K562 (cell line): ENCODE measurements around the gene EOMES. TPM values are rescaled to one million over a fixed set of nuclear protein-coding genes. Genes with fewer than 3 reads are reported as not detected.

Experiments
- ATAC-seq: fragments of 200-7000 bp; cut with Tn5 transposase; 3 replicates; pipeline ENCODE4 v1.9.1; 2020; ENCODE audit warnings: moderate library complexity
- BruUV-seq: library from RNA; stranded (reverse); fragments of 400-500 nt; replicated peaks from 2 replicates; lab custom pipeline; 2021; lab: Mats Ljungman, UMichigan
- CTCF ChIA-PET: fragments of 300-600 bp; formaldehyde crosslinking; extraction: SDS; loops from one replicate; lab custom pipeline; 2021; ENCODE audit warnings: low intra/inter-chr PET ratio; lab: Yijun Ruan, JAX
- POLR2A ChIA-PET: fragments of 300-600, 350-650 bp; sonication (Branson Sonifier 250); formaldehyde crosslinking; extraction: SDS; loops from one replicate; lab custom pipeline; 2021; ENCODE audit warnings: antibody characterized with exemption, inconsistent platforms; lab: Yijun Ruan, JAX
- DNase-seq, 4 experiments: peaks; one replicate each; pipeline versions ENCODE4 v3.0.0 to v3.0.0-alpha.2; 2011 to 2018; ENCODE audit warnings: low spot score in 3 of 4, mixed read lengths in 3 of 4; ENCODE audit errors: extremely low read depth in 1 of 4
- FAIRE-seq: peaks from 2 replicates; lab custom pipeline; 2011; peaks lifted over from hg19 to GRCh38; lab: Jason Lieb, UNC
- H2AFZ ChIP-seq: 2 replicates; pipeline ENCODE4 v1.6.0; 2011; ENCODE audit warnings: low read depth, low read length, control low read depth, inconsistent platforms
- H3K27ac ChIP-seq: fragments of 200-600 bp; 3 replicates; pipeline ENCODE4 v1.8.0; 2011; ENCODE audit warnings: low read depth, mild to moderate bottlenecking, control low read depth, inconsistent platforms, low read length, moderate library complexity, mixed read lengths; ENCODE audit errors: extremely low read depth
- H3K27me3 ChIP-seq, 2 experiments: fragments of 300-600 bp in 1 of 2; 2 replicates in 1 of 2; 3 replicates in 1 of 2; pipeline versions ENCODE4 v1.6.0 to v1.8.0; 2011; ENCODE audit warnings: inconsistent platforms in 2 of 2, low read length in 2 of 2, mild to moderate bottlenecking in 1 of 2, mixed read lengths in 1 of 2, moderate library complexity in 1 of 2; ENCODE audit not compliant: control insufficient read depth in 2 of 2, insufficient read depth in 2 of 2
- H3K36me3 ChIP-seq: fragments of 300-600 bp; 3 replicates; pipeline ENCODE4 v1.8.0; 2011; ENCODE audit warnings: mild to moderate bottlenecking, low read length, inconsistent platforms; ENCODE audit not compliant: control insufficient read depth, insufficient read depth
- H3K4me1 ChIP-seq, 2 experiments: fragments of 200-600 bp in 1 of 2; replicated peaks in 1 of 2; 2 replicates in 1 of 2; 3 replicates in 1 of 2; pipeline versions ENCODE4 v1.5.1 to v1.8.0; 2011; ENCODE audit warnings: inconsistent platforms in 2 of 2, low read length in 2 of 2, mild to moderate bottlenecking in 1 of 2, mixed read lengths in 1 of 2, moderate library complexity in 1 of 2; ENCODE audit not compliant: control insufficient read depth in 2 of 2, insufficient read depth in 2 of 2
- H3K4me2 ChIP-seq: 2 replicates; pipeline ENCODE4 v1.6.1; 2011; ENCODE audit warnings: low read length, control low read depth, inconsistent platforms, mixed read lengths; ENCODE audit not compliant: insufficient read depth
- H3K4me3 ChIP-seq: fragments of 200-600 bp; sonication (generic), shearing (Covaris generic); 2 replicates; pipeline ENCODE4 v1.5.1; 2016; ENCODE audit warnings: control low read depth, inconsistent platforms
- H3K79me2 ChIP-seq: fragments of 200-600 bp; 3 replicates; pipeline ENCODE4 v1.8.0; 2011; ENCODE audit warnings: low read length, inconsistent platforms; ENCODE audit not compliant: control insufficient read depth, insufficient read depth
- H3K9ac ChIP-seq, 2 experiments: 2 replicates each; pipeline versions ENCODE4 v1.6.0 to v1.6.1; 2011; ENCODE audit warnings: low read depth in 2 of 2, low read length in 2 of 2, control low read depth in 1 of 2, inconsistent platforms in 1 of 2, mild to moderate bottlenecking in 1 of 2, mixed read lengths in 1 of 2; ENCODE audit not compliant: insufficient read depth in 1 of 2
- H3K9me1 ChIP-seq: one replicate; pipeline ENCODE4 v1.6.0; 2011; ENCODE audit warnings: inconsistent platforms, mild to moderate bottlenecking, low read length, moderate library complexity; ENCODE audit not compliant: control insufficient read depth, insufficient read depth
- H3K9me3 ChIP-seq: replicated peaks from 2 replicates; pipeline ENCODE4 v1.5.1; 2011; ENCODE audit warnings: low read depth, low read length, inconsistent platforms; ENCODE audit not compliant: control insufficient read depth, insufficient read depth
- H4K20me1 ChIP-seq: replicated peaks from 2 replicates; pipeline ENCODE4 v1.6.1; 2011; ENCODE audit warnings: low read length, inconsistent platforms, mixed read lengths; ENCODE audit not compliant: control insufficient read depth, insufficient read depth
- EP300 ChIP-seq: IDR thresholded peaks from 2 replicates; pipeline ENCODE4 v1.6.1; 2012; ENCODE audit warnings: low read length, improper control_type of control experiment
- JUNB ChIP-seq: fragments of 450-650 bp; formaldehyde crosslinking; conservative IDR thresholded peaks from 2 replicates; pipeline ENCODE4 v1.4.0; 2020; ENCODE audit warnings: mild to moderate bottlenecking
- KLF10 ChIP-seq: fragments of 250-450 bp; sonication (Bioruptor Pico); IDR thresholded peaks from 2 replicates; pipeline ENCODE4 v1.6.1; 2021; ENCODE audit warnings: matching md5 sums
- L3MBTL2 ChIP-seq: fragments of 450-650 bp; IDR thresholded peaks from 2 replicates; pipeline ENCODE4 v1.6.1; 2016; ENCODE audit warnings: mild to moderate bottlenecking, moderate library complexity
- NFATC3 ChIP-seq: fragments of 450-650 bp; IDR thresholded peaks from 2 replicates; pipeline ENCODE4 v1.6.1; 2017; ENCODE audit warnings: mild to moderate bottlenecking
- SP1 ChIP-seq: sonication (generic); formaldehyde crosslinking; IDR thresholded peaks from 2 replicates; pipeline ENCODE4 v1.8.1; 2022; ENCODE audit warnings: mild to moderate bottlenecking, missing genetic modification reagents
- ZNF239 ChIP-seq: fragments of 250-450 bp; sonication (Bioruptor Pico); IDR thresholded peaks from 2 replicates; pipeline ENCODE4 v1.4.0; 2020; ENCODE audit warnings: mild to moderate bottlenecking
- in situ Hi-C: fragments of 300-500 bp; cut with MboI; formaldehyde crosslinking; loops from 4 replicates; pipeline ENCODE4 v1.15.0; 2018; ENCODE audit warnings: inconsistent platforms, mixed read lengths
- intact Hi-C: fragments of 100-400 bp; cut with micrococcal nuclease; formaldehyde crosslinking; loops from 2 replicates; pipeline ENCODE4 v1.14.2; 2022
- polyA plus RNA-seq, 8 experiments: library from polyadenylated mRNA; depleted of rRNA in 4 of 8; stranded (reverse) in 5 of 8; unstranded in 3 of 8; fragments of >200 nt; fragmentation: Nextera tagmentation in 2 of 8; fragmentation: Illumina TruSeq in 1 of 8; extraction: Ambion mirVana in 2 of 8; extraction: Trizol in 1 of 8; gene quantifications; 2 replicates each; pipeline versions ENCODE4 v1.2.1 to v1.2.3, GENCODE V29; 2011 to 2014; ENCODE audit warnings: inconsistent platforms in 1 of 8, missing spikeins in 1 of 8
- total RNA-seq, 7 experiments: library from RNA; depleted of rRNA in 6 of 7; stranded (reverse); fragments of >200 nt in 6 of 7; fragmentation: Illumina TruSeq in 2 of 7; extraction: Trizol in 2 of 7; gene quantifications; 2 replicates each; pipeline versions ENCODE4 v1.2.1 to v1.2.3, GENCODE V29; 2011 to 2021; ENCODE audit warnings: low replicate concordance in 1 of 7
- TF ChIP-seq, protein P1 (sequence below): fragments of 200-800 bp; sonication (Bioruptor generic); IDR thresholded peaks from 2 replicates; pipeline ENCODE4 v1.6.1; 2017; ENCODE audit warnings: missing genetic modification characterization, missing compliant biosample characterization
- TF ChIP-seq, protein P2 (sequence below): fragments of 250-450 bp; sonication (Bioruptor Pico); IDR thresholded peaks from 2 replicates; pipeline ENCODE4 v1.5.0; 2020; ENCODE audit warnings: mild to moderate bottlenecking, borderline replicate concordance

EOMES gene
- total and polyA plus RNA-seq, 9 of the 15 experiments (the other 6 are each of a cell fraction or from before 2014, with no cell fraction given): 0.07 TPM; not detected in 8

DNA sequence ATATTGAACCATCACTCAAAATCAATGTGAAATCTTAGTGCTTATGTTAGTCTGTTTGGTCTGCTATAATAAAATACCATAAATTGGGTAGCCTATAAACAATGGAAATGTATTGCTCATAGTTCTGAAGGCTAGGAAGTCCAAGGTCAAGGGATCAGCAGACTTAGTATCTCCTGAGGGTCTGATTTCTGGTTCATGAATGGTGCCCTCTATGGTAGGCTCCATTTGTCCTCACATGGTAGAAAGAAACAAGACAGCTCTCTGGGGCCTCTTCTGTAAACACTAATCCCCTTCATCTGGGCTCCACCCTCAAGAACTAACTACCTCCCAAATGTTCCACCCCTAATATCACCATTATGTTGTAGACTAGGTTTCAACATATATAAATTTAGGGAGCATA is 15.0 kb upstream of the EOMES start:
- Histone ChIP-seq H3K4me3 (no peak overlapping the region), H3K27ac (no peak overlapping the region), H3K9me1 (no peaks in the 10 kb centered on the region), H3K9ac (no peak overlapping the region), H3K4me2 (no peak overlapping the region), H3K79me2 (no peaks in the 10 kb centered on the region), H4K20me1 (no peaks in the 10 kb centered on the region), H3K4me1 (no peaks in the 10 kb centered on the region), H3K27me3 (no peaks in the 10 kb centered on the region), H2AFZ (no peak overlapping the region), H3K9me3 (no peaks in the 10 kb centered on the region), H3K36me3 (no peaks in the 10 kb centered on the region)
- DNase-seq: no peak
- no peak for FAIRE-seq
- TF ChIP-seq, protein P1, sequence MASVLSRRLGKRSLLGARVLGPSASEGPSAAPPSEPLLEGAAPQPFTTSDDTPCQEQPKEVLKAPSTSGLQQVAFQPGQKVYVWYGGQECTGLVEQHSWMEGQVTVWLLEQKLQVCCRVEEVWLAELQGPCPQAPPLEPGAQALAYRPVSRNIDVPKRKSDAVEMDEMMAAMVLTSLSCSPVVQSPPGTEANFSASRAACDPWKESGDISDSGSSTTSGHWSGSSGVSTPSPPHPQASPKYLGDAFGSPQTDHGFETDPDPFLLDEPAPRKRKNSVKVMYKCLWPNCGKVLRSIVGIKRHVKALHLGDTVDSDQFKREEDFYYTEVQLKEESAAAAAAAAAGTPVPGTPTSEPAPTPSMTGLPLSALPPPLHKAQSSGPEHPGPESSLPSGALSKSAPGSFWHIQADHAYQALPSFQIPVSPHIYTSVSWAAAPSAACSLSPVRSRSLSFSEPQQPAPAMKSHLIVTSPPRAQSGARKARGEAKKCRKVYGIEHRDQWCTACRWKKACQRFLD (CRISPR knock-in tag): no peak
- TF ChIP-seq NFATC3 (no peak), JUNB (CRISPR knock-in tag) (no peak), L3MBTL2 (no peak), ZNF239 (no peak), EP300 (no peak), SP1 (CRISPR knock-in tag) (no peak), KLF10 (no peak)
- TF ChIP-seq, protein P2, sequence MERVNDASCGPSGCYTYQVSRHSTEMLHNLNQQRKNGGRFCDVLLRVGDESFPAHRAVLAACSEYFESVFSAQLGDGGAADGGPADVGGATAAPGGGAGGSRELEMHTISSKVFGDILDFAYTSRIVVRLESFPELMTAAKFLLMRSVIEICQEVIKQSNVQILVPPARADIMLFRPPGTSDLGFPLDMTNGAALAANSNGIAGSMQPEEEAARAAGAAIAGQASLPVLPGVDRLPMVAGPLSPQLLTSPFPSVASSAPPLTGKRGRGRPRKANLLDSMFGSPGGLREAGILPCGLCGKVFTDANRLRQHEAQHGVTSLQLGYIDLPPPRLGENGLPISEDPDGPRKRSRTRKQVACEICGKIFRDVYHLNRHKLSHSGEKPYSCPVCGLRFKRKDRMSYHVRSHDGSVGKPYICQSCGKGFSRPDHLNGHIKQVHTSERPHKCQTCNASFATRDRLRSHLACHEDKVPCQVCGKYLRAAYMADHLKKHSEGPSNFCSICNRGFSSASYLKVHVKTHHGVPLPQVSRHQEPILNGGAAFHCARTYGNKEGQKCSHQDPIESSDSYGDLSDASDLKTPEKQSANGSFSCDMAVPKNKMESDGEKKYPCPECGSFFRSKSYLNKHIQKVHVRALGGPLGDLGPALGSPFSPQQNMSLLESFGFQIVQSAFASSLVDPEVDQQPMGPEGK (CRISPR knock-in tag): no peak
- CTCF ChIA-PET: no interaction called here
- in situ Hi-C loops: no loop called here
- ATAC-seq: no peak
- no TSS peak for BruUV-seq
- intact Hi-C loops: no loop called here
- POLR2A ChIA-PET: interaction anchor here (0.6 kb wide), 1 partner anchor 11 kb away, joined by 3 read pairs; no protein-coding TSS in a partner anchor
